CD14-positive monocyte (primary cell): Measurements from ENCODE around the gene SLC66A2. TPM values are rescaled to one million over a fixed set of nuclear protein-coding genes. Genes with fewer than 3 reads are reported as not detected.

Experiments used
- DNase-seq, 3 donors: peaks; one replicate each; pipeline ENCODE4 v3.0.0-alpha.2; 2011 to 2022
- H2AFZ ChIP-seq: 2 replicates; pipeline ENCODE4 v1.6.0; 2012; ENCODE audit warnings: mild to moderate bottlenecking, low read depth, low read length, inconsistent platforms; ENCODE audit not compliant: insufficient read depth, poor library complexity, severe bottlenecking
- H3K27ac ChIP-seq, 2 donors: 1 replicate in 1 of 2; 2 replicates in 1 of 2; pipeline ENCODE4 v1.5.1; 2012 to 2013; ENCODE audit warnings: low read length in 2 of 2, control low read depth in 1 of 2, inconsistent platforms in 1 of 2, low read depth in 1 of 2, mild to moderate bottlenecking in 1 of 2
- H3K27me3 ChIP-seq, 2 donors: one replicate each; pipeline versions ENCODE4 v1.6.0 to v1.6.1; 2011 to 2013; ENCODE audit warnings: low read length in 2 of 2; ENCODE audit not compliant: control insufficient read depth in 2 of 2, insufficient read depth in 2 of 2
- H3K36me3 ChIP-seq, 2 donors: replicated peaks in 1 of 2; 1 replicate in 1 of 2; 2 replicates in 1 of 2; pipeline versions ENCODE4 v1.5.1 to v1.6.1; 2012 to 2013; ENCODE audit warnings: low read length in 2 of 2, control low read depth in 1 of 2, inconsistent platforms in 1 of 2, mild to moderate bottlenecking in 1 of 2; ENCODE audit not compliant: insufficient read depth in 2 of 2, control insufficient read depth in 1 of 2
- H3K4me1 ChIP-seq, 2 donors: 1 replicate in 1 of 2; 2 replicates in 1 of 2; pipeline versions ENCODE4 v1.5.1 to v1.6.1; 2012 to 2013; ENCODE audit warnings: low read length in 2 of 2, control low read depth in 1 of 2, inconsistent platforms in 1 of 2, mild to moderate bottlenecking in 1 of 2, moderate library complexity in 1 of 2; ENCODE audit not compliant: insufficient read depth in 2 of 2, control insufficient read depth in 1 of 2
- H3K4me2 ChIP-seq: replicated peaks from 2 replicates; pipeline ENCODE3; 2012; ENCODE audit warnings: low read length, moderate library complexity, mild to moderate bottlenecking; ENCODE audit not compliant: poor library complexity, severe bottlenecking; ENCODE audit errors: extremely low read depth
- H3K4me3 ChIP-seq, 3 experiments: fragments of 200-600 bp in 1 of 3; sonication (generic) in 1 of 3; replicated peaks in 1 of 3; 1 replicate in 2 of 3; 2 replicates in 1 of 3; pipeline ENCODE4 v1.5.1; 2011 to 2013; ENCODE audit warnings: low read length in 3 of 3, mild to moderate bottlenecking in 3 of 3, control low read depth in 2 of 3, low read depth in 2 of 3, inconsistent platforms in 1 of 3, moderate library complexity in 1 of 3
- H3K79me2 ChIP-seq: 2 replicates; pipeline ENCODE4 v1.6.0; 2012; ENCODE audit warnings: mild to moderate bottlenecking, control low read depth, inconsistent platforms, low read length, moderate library complexity; ENCODE audit not compliant: insufficient read depth
- H3K9ac ChIP-seq: 2 replicates; pipeline ENCODE4 v1.6.0; 2017; ENCODE audit warnings: low read length, mild to moderate bottlenecking; ENCODE audit not compliant: insufficient read depth, poor library complexity, severe bottlenecking
- H3K9me3 ChIP-seq, 2 donors: replicated peaks in 1 of 2; 1 replicate in 1 of 2; 2 replicates in 1 of 2; pipeline versions ENCODE4 v1.5.1 to v1.6.1; 2012 to 2013; ENCODE audit warnings: low read length in 2 of 2, control low read depth in 1 of 2; ENCODE audit not compliant: control insufficient read depth in 1 of 2, insufficient read depth in 1 of 2
- H4K20me1 ChIP-seq: 2 replicates; pipeline ENCODE4 v1.6.0; 2012; ENCODE audit warnings: mild to moderate bottlenecking, low read length, control low read depth, moderate library complexity; ENCODE audit not compliant: insufficient read depth
- H3K27ac Mint-ChIP-seq, 7 donors: one replicate each; pipeline ENCODE4 v1.8.0; 2020; ENCODE audit warnings: mild to moderate bottlenecking in 7 of 7, mixed read lengths in 7 of 7, moderate library complexity in 6 of 7, inconsistent platforms in 2 of 7
- H3K27me3 Mint-ChIP-seq, 3 donors: one replicate each; pipeline ENCODE4 v1.8.0; 2021 to 2022; ENCODE audit warnings: low read depth in 3 of 3, mild to moderate bottlenecking in 3 of 3, mixed read lengths in 3 of 3, moderate library complexity in 3 of 3, inconsistent platforms in 1 of 3
- H3K36me3 Mint-ChIP-seq, 2 donors: one replicate each; pipeline ENCODE4 v1.8.0; 2020; ENCODE audit warnings: mixed read lengths in 2 of 2, inconsistent platforms in 1 of 2, mild to moderate bottlenecking in 1 of 2
- H3K4me1 Mint-ChIP-seq: one replicate; pipeline ENCODE4 v1.8.0; 2020; ENCODE audit warnings: mild to moderate bottlenecking, mixed read lengths
- H3K4me3 Mint-ChIP-seq, 2 donors: one replicate each; pipeline ENCODE4 v1.8.0; 2020; ENCODE audit warnings: mild to moderate bottlenecking in 2 of 2, mixed read lengths in 2 of 2, moderate library complexity in 1 of 2
- H3K9me3 Mint-ChIP-seq, 7 donors: one replicate each; pipeline ENCODE4 v1.8.0; 2020 to 2022; ENCODE audit warnings: mixed read lengths in 7 of 7, mild to moderate bottlenecking in 6 of 7, moderate library complexity in 6 of 7, inconsistent platforms in 2 of 7
- WGBS: methylation state at CpG from one replicate; pipeline ENCODE4 v1.1.5; 2013; ENCODE audit warnings: missing lambda C conversion rate; ENCODE audit not compliant: insufficient coverage; 5-methylcytosine and 5-hydroxymethylcytosine counted together
- intact Hi-C, 2 donors: fragments of 100-400 bp; cut with micrococcal nuclease; formaldehyde crosslinking; loops; one replicate each; pipeline versions ENCODE4 v1.15.0 to v1.15.1; 2023
- polyA plus RNA-seq, 3 donors: library from polyadenylated mRNA; depleted of rRNA in 1 of 3; unstranded in 2 of 3; stranded (reverse) in 1 of 3; fragments of 300-500 nt in 2 of 3; fragments of >200 nt in 1 of 3; fragmentation: Illumina TruSeq in 2 of 3; gene quantifications; 1 replicate in 2 of 3; 2 replicates in 1 of 3; pipeline ENCODE4 v1.2.3, GENCODE V29; 2012 to 2021
- TF ChIP-seq, protein P1 (sequence below): fragments of 200-600 bp; IDR thresholded peaks from one replicate; pipeline ENCODE4 v1.8.0; 2022; ENCODE audit warnings: antibody characterized with exemption, mild to moderate bottlenecking

Gene SLC66A2
- polyA plus RNA-seq, 3 donors: 26.8 to 42.6 (median 33.8) TPM

DNA sequence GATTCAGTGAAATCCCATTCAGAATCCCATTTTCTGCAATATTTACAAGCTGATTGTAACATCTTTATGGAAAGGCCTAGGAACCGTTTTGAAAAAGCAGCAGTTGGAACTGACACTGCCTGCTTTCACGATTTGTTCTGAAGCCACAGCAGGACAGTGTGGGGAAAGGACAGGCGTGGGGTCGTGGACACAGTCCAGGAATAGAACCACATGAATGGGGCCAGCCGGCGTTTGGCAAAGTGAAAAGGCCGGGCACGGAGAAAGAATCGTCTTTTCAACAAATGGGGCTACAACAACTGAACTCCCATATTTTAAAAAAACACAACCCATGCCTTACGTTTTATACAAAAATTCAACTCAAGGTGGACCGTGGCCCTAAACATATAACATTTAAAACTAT lies 69.8 kb downstream of the SLC66A2 start:
- Histone ChIP-seq H3K4me3 (no peak overlapping the region), H3K4me1 (no peaks in the 10 kb centered on the region), H3K9me3 (peaks cover 40 to 61% of the 10 kb centered on the region in 2 donors), H3K4me2 (no peak overlapping the region), H3K79me2 (no peaks in the 10 kb centered on the region), H4K20me1 (no peaks in the 10 kb centered on the region), H2AFZ (no peak overlapping the region), H3K27me3 (no peaks in the 10 kb centered on the region), H3K36me3 (no peaks in the 10 kb centered on the region), H3K9ac (no peak overlapping the region), H3K27ac (no peak overlapping the region)
- no peak overlapping the region for H3K4me3 Mint-ChIP-seq
- no peaks in the 10 kb centered on the region for H3K4me1 Mint-ChIP-seq
- TF ChIP-seq, protein P1, sequence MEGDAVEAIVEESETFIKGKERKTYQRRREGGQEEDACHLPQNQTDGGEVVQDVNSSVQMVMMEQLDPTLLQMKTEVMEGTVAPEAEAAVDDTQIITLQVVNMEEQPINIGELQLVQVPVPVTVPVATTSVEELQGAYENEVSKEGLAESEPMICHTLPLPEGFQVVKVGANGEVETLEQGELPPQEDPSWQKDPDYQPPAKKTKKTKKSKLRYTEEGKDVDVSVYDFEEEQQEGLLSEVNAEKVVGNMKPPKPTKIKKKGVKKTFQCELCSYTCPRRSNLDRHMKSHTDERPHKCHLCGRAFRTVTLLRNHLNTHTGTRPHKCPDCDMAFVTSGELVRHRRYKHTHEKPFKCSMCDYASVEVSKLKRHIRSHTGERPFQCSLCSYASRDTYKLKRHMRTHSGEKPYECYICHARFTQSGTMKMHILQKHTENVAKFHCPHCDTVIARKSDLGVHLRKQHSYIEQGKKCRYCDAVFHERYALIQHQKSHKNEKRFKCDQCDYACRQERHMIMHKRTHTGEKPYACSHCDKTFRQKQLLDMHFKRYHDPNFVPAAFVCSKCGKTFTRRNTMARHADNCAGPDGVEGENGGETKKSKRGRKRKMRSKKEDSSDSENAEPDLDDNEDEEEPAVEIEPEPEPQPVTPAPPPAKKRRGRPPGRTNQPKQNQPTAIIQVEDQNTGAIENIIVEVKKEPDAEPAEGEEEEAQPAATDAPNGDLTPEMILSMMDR: no peak
- H3K27me3 Mint-ChIP-seq: peaks cover 0 to 2% (median 1%) of the 10 kb centered on the region in 3 donors
- DNase-seq: no peak
- no peaks in the 10 kb centered on the region for H3K36me3 Mint-ChIP-seq
- WGBS: 97% methylated on average over 4 of the region's 11 CpGs
- H3K27ac Mint-ChIP-seq: no peak overlapping the region
- peaks cover 34 to 55% (median 50%) of the 10 kb centered on the region in 7 donors for H3K9me3 Mint-ChIP-seq
- intact Hi-C loops: no loop called here

GRCh38 chr18:79879566-79879965 lies 71.9 kb downstream of the SLC66A2 start:
- TF ChIP-seq, protein P1: no peak
- Histone ChIP-seq H3K9me3 (peaks cover 30 to 49% of the 10 kb centered on the region in 2 donors), H3K27ac (no peak overlapping the region), H4K20me1 (no peaks in the 10 kb centered on the region), H3K4me3 (no peak overlapping the region), H3K79me2 (no peaks in the 10 kb centered on the region), H2AFZ (no peak overlapping the region), H3K27me3 (no peaks in the 10 kb centered on the region), H3K4me1 (no peaks in the 10 kb centered on the region), H3K4me2 (no peak overlapping the region), H3K36me3 (no peaks in the 10 kb centered on the region), H3K9ac (no peak overlapping the region)
- Mint-ChIP-seq H3K4me3 (no peak overlapping the region), H3K27me3 (peaks cover 0 to 2% (median 1%) of the 10 kb centered on the region in 3 donors), H3K36me3 (no peaks in the 10 kb centered on the region), H3K9me3 (peaks cover 27 to 45% (median 40%) of the 10 kb centered on the region in 7 donors), H3K4me1 (no peaks in the 10 kb centered on the region), H3K27ac (no peak overlapping the region)
- intact Hi-C loops: no loop called here
- 89% methylated on average over 6 of the region's 12 CpGs for WGBS
- no peak for DNase-seq
